ENCODE measurements around the gene DCAF12.
A peak's percentile ranks its signal among the peaks of the same experiment; 100 is the strongest.

DNA sequence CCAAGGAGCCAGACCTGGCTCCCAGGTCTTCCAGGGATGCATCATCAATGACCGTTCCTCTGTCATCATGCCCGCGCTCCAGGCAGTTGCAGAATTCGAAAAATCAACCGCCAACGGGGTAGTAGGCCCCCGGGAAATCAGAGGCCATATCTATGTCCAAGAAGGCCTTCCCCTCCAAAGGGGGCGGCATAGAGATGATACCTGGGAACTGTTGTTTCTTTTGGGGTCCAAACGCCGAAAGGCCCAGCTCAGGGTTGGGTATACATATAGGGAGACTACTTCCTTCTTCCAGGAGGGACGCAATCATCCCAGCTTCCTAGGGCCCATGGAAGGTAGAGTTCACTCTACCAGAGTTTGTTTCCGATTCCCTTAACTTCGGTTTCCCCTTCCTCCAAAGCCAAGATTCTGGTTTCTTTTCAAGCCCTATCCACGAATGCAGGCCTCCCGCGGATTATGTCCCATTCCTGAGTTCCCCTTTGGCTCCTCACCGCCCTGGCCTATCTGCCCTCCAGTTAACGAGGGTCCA lies 754 bp downstream of the DCAF12 start:
- no peak for TF ChIP-seq POLR2A (IDR thresholded peaks at IDR 0.05; ENCODE audit: low read depth, low read length)
- no peak for TF ChIP-seq RFX5 (IDR thresholded peaks at IDR 0.05; ENCODE audit: low read depth, low read length)
- TF ChIP-seq, protein P1, sequence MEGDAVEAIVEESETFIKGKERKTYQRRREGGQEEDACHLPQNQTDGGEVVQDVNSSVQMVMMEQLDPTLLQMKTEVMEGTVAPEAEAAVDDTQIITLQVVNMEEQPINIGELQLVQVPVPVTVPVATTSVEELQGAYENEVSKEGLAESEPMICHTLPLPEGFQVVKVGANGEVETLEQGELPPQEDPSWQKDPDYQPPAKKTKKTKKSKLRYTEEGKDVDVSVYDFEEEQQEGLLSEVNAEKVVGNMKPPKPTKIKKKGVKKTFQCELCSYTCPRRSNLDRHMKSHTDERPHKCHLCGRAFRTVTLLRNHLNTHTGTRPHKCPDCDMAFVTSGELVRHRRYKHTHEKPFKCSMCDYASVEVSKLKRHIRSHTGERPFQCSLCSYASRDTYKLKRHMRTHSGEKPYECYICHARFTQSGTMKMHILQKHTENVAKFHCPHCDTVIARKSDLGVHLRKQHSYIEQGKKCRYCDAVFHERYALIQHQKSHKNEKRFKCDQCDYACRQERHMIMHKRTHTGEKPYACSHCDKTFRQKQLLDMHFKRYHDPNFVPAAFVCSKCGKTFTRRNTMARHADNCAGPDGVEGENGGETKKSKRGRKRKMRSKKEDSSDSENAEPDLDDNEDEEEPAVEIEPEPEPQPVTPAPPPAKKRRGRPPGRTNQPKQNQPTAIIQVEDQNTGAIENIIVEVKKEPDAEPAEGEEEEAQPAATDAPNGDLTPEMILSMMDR (conservative IDR thresholded peaks at IDR 0.05; ENCODE audit: low read depth, low read length) = 0 out of 2 replicates have a peak, but pooled peaks have one; percentile 18
- no peak for TF ChIP-seq SMC3 (IDR thresholded peaks at IDR 0.05; ENCODE audit: low read depth, low read length)
- no peak; the same call in 1 of the 2 replicates for TF ChIP-seq RAD21 (IDR thresholded peaks at IDR 0.05; ENCODE audit: low read length)
- no peak for TF ChIP-seq MAZ (IDR thresholded peaks at IDR 0.05; ENCODE audit: borderline replicate concordance, low read depth, low read length)
- TF ChIP-seq BHLHE40 (IDR thresholded peaks at IDR 0.05; ENCODE audit: low read depth, low read length) = no peak
- no peak for TF ChIP-seq CEBPB (IDR thresholded peaks at IDR 0.05; ENCODE audit: low read depth, low read length)
